SH-SY5Y (cell line): ENCODE measurements around the gene UBE2D3.

Experiments
- GATA2 ChIP-seq: IDR thresholded peaks from 2 replicates; pipeline ENCODE4 v1.6.1; 2011; ENCODE audit warnings: mild to moderate bottlenecking, low read depth, low read length
- GATA3 ChIP-seq: IDR thresholded peaks from 2 replicates; pipeline ENCODE4 v1.6.1; 2011; ENCODE audit warnings: low read depth, mild to moderate bottlenecking, low read length, moderate library complexity

UBE2D3 gene

GRCh38 chr4:102847687-102848086 lies 20.3 kb upstream of the UBE2D3 start:
- no peak for TF ChIP-seq GATA2
- no peak for TF ChIP-seq GATA3

GRCh38 chr4:102843938-102844337 lies 16.6 kb upstream of the UBE2D3 start:
- TF ChIP-seq GATA3 (no peak), GATA2 (no peak)

- no peak for TF ChIP-seq GATA2
- TF ChIP-seq GATA3 = no peak
Observed at GRCh38 chr4:102843273-102843672, 15.9 kb upstream of the UBE2D3 start.

- TF ChIP-seq GATA3 = no peak
Observed at GRCh38 chr4:102842367-102842766, 15.0 kb upstream of the UBE2D3 start.

GRCh38 chr4:102836596-102836995 lies 9.2 kb upstream of the UBE2D3 start:
- TF ChIP-seq GATA2 (no peak), GATA3 (no peak)

- no peak for TF ChIP-seq GATA3
- TF ChIP-seq GATA2 = no peak
Observed at GRCh38 chr4:102832667-102833066, 5.3 kb upstream of the UBE2D3 start.

- TF ChIP-seq GATA2 (no peak), GATA3 (no peak)
Observed at GRCh38 chr4:102832105-102832504, 4.8 kb upstream of the UBE2D3 start.

DNA sequence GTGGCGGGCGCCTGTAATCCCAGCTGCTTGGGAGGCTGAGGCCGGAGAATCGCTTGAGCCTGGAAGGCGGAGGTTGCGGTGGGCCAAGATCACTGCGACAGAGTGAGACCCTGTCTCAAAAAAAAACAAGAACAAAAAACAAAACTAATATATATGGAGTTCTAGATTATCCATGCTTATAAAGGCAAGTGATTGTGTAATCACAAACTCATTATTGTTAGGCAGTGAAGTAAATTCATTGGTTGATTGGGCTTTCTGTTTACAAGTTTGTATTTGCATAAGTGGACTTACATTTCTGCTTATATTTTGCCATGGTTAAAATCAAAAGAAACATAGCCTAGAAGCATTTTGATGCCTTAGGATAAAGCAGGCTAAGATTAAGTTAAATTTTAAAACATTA lies 2.5 kb upstream of the UBE2D3 start:
- TF ChIP-seq GATA3 (no peak), GATA2 (no peak)

- no peak for TF ChIP-seq GATA3
- TF ChIP-seq GATA2 = no peak
Observed at GRCh38 chr4:102828497-102828808, 1.1 kb upstream of the UBE2D3 start.

DNA sequence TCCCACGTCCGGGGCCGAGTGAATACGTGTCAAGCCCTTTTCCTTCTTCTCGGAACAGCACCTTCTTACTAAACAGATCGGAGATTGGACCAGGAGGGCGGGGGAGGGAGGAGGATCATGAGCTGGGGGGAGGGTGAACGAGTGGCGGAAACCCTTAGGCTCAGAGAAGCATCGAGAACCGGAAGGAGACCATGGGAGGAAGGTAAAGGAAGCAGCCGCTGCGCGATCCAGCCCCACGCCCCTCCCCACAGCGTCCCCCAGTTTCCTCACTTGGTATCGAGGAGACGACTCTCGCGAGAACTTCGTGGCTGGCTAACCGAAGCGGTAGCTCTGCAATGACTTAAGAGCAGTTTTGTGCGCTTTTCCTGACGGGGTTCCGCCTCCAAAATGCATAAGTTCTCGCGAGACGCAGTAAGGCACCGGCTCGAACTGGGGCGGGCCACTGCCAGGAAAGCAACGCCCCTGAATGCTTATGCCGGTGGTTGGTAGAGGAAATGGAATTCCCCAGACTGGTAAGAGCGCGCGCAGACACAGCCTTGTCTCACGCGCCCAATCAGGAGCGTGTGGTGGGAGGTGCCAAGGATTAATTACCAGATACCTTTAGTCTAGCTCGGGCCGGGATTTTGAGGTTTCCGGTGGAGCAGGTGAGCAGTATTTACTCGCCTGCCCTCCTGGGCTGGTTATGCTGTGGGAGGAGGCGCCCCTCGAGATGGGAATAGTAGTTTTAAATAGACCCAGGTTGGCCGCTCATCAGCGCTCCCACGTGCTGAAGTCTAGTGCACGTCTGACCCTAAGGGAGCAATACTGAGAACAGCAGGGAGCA lies 534 bp upstream of the UBE2D3 start:
- TF ChIP-seq GATA3 = no peak
- peak; percentile 34; the same call in 1 of the 2 replicates for TF ChIP-seq GATA2

- TF ChIP-seq GATA3 = no peak
- TF ChIP-seq GATA2 = no peak
Observed at GRCh38 chr4:102826105-102826889, 1.1 kb downstream of the UBE2D3 start.

DNA sequence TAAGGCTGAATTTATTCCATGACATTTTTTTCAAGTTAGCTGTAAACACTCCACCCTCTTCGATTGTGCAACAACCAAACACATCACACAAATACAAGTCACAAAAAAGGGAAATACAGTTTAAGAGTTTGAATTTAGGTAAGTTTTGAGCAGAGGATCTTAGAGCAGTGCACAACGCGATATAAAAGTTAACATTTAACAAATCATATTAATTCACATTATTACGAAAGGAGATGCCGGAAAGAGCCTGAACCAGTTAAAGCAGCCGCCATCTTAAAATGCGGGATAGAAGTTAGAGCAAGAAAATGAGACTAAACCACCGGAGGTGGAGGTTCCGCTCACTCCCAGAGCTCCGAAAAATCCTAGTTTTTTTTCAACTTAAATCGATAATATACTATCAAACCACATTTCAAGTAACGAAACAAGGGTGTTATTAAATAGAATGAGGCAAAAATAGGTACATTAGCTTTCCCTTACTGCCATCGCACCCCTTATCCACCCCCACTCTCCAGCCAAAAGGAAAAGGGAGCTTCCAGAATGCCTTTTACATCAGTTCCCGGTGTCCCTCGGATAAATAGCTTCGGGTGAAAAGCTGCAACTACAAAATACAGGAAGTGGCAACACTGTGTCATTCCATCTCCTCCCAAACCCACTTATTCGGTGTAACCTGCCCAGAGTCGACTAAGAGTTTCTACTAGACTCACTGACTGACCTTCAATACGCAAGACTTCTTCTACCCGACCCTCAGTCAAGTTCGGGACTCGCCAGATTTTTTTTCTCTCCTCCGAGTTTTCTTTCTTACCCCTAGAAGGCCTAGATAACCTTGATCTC lies 1.9 kb downstream of the UBE2D3 start:
- no peak for TF ChIP-seq GATA2

GRCh38 chr4:102824398-102824797 lies 3.0 kb downstream of the UBE2D3 start:
- TF ChIP-seq GATA2 = no peak
- TF ChIP-seq GATA3 = no peak

DNA sequence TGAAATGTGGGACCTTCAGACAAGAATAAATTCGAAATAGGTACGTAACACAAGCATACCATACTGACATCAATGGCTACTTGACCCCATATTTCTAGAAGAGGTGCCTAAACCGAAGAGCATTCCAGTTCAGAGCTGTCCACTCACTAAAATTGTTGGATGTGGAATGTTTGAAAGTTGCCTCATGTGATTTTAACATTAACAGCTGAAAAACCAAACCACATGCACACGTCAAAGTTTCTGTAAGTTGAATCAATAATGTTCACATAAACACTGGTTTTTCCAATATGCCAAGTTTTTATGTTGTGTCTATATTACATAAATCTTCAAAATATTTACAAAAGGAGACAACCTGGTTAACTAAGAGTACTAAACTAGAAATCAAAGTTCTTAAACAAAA lies 3.5 kb downstream of the UBE2D3 start:
- TF ChIP-seq GATA2 (no peak), GATA3 (no peak)

- TF ChIP-seq GATA2 (no peak), GATA3 (no peak)
Observed at GRCh38 chr4:102823464-102823863, 3.9 kb downstream of the UBE2D3 start.
